Measurements from ENCODE around the gene USP25. TPM values are rescaled to one million over a fixed set of nuclear protein-coding genes. Genes with fewer than 3 reads are reported as not detected.

Gene USP25
- total and polyA plus RNA-seq, 12 donors, result 13.5 to 57.7 (median 45.9) TPM

DNA sequence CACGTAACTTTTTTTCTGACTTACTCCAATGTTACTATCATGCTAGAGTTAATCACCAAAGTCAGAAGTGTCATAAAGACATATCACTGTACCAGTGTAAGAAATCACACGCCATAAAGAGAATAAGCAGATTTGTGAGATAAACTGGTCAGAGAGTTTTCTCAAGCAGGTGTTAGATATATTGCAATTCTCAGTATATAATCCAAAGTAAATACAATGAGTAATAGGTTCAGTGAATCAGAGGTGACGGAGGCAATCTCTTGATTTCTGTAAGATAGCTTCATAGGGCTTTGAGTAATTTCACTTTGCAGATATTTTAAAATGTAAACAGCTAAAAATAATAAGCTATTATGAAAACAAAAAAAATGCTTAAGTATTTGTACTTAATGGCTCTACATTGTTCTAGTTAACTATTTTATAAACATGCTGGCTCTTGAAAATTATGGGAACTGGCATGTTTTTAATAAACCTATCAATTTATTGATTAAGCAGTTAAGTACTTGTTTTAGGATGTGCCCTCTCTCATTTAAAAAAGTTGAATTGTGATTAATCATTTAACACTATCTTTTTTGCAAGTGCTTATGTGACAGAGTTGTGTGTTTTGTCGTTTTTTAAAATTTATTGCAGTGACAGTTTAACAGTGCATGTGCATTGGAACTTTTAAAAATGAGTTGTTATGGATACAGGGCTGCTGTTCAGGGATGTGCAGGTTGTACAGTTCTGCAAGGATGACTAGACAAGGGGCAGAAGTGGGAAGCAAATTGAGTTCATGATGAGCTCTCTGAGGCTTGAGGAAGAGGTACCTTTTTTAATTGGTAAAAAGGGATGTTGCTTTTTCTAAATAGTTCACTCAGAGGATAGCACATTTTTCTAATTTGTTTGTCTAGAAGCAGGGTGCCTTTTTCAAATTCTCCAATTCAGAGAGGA lies 119.1 kb downstream of the USP25 start:
- TF ChIP-seq, protein P1, sequence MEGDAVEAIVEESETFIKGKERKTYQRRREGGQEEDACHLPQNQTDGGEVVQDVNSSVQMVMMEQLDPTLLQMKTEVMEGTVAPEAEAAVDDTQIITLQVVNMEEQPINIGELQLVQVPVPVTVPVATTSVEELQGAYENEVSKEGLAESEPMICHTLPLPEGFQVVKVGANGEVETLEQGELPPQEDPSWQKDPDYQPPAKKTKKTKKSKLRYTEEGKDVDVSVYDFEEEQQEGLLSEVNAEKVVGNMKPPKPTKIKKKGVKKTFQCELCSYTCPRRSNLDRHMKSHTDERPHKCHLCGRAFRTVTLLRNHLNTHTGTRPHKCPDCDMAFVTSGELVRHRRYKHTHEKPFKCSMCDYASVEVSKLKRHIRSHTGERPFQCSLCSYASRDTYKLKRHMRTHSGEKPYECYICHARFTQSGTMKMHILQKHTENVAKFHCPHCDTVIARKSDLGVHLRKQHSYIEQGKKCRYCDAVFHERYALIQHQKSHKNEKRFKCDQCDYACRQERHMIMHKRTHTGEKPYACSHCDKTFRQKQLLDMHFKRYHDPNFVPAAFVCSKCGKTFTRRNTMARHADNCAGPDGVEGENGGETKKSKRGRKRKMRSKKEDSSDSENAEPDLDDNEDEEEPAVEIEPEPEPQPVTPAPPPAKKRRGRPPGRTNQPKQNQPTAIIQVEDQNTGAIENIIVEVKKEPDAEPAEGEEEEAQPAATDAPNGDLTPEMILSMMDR (IDR thresholded peaks at IDR 0.05), result no peak

DNA sequence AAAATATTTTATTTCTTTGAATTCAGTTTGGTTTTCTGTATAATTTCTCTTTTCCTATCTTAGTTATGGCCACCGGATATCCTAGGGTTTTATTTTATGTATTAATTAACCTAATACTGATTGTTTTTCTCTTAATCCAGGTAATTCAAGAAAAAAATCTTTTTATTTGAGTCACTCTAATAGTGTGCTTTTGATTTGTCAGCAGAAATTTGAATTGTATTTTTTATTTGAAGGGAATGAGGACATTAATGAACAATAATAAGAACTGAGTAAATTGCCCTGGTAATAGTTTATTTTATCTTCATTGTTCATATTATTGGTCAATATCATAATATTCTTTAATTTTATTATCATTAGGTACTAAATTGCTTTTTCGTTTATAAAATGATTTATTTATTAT lies 120.1 kb downstream of the USP25 start:
- Histone ChIP-seq H3K27me3 (no peaks in the 10 kb centered on the region), H3K36me3 (peaks cover 0 to 51% (median 0%) of the 10 kb centered on the region in 9 donors)

More for the DNA sequence above, 119.1 kb downstream of the USP25 start:
- Histone ChIP-seq H3K27me3 (no peaks in the 10 kb centered on the region), H3K4me1 (peaks cover 0 to 8% (median 0%) of the 10 kb centered on the region in 9 donors), H3K27ac (no peak overlapping the region), H3K4me3 (no peak overlapping the region), H3K36me3 (peaks cover 0 to 46% (median 0%) of the 10 kb centered on the region in 9 donors), H3K9me3 (no peaks in the 10 kb centered on the region)
- DNase-seq (no peak), ATAC-seq (no peak)
- intact Hi-C loops (cut with DNase I), result no loop called here
- 78 to 93% methylated on average over 4 of the region's 4 CpGs for WGBS, 2 donors

DNA sequence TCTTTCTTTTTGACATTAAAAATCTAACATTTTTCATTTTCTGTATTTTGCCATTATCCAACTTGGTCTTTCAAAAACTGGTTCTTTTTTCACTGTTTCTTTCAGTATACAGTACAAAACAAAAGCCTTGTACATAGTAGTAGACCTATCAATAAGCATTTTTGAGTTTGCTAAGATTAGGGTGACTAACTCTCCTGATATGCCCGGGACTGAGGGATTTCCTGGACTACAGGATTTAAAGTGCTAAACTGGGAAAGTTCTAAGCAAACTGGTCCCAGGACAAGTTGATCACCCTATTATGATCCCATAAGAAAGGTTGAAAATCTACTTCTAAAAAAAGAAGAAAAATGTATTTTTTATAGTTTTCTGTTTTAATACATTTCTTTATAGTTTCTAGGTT lies 120.9 kb downstream of the USP25 start:
- Histone ChIP-seq H3K27me3 (no peaks in the 10 kb centered on the region), H3K9me3 (no peaks in the 10 kb centered on the region), H3K4me1 (peaks cover 0 to 8% (median 0%) of the 10 kb centered on the region in 9 donors), H3K27ac (no peak overlapping the region), H3K4me3 (no peak overlapping the region), H3K36me3 (peaks cover 0 to 58% (median 4%) of the 10 kb centered on the region in 9 donors)
- intact Hi-C loops (cut with DNase I), result no loop called here
- WGBS, 2 donors, result 48 to 62% methylated on average over 1 of the region's 1 CpG
- ATAC-seq (no peak), DNase-seq (no peak)
- TF ChIP-seq, protein P1 (IDR thresholded peaks at IDR 0.05), result no peak

More for the DNA sequence above, 120.1 kb downstream of the USP25 start:
- 97% methylated on average over 2 of the region's 2 CpGs for WGBS, 2 donors
- H3K9me3 ChIP-seq, result no peaks in the 10 kb centered on the region
- H3K4me3 ChIP-seq, result no peak overlapping the region
- H3K27ac ChIP-seq, result no peak overlapping the region
- DNase-seq (no peak), ATAC-seq (no peak)
- intact Hi-C loops (cut with DNase I), result no loop called here
- TF ChIP-seq, protein P1 (IDR thresholded peaks at IDR 0.05), result no peak
- peaks cover 0 to 8% (median 0%) of the 10 kb centered on the region in 9 donors for H3K4me1 ChIP-seq

DNA sequence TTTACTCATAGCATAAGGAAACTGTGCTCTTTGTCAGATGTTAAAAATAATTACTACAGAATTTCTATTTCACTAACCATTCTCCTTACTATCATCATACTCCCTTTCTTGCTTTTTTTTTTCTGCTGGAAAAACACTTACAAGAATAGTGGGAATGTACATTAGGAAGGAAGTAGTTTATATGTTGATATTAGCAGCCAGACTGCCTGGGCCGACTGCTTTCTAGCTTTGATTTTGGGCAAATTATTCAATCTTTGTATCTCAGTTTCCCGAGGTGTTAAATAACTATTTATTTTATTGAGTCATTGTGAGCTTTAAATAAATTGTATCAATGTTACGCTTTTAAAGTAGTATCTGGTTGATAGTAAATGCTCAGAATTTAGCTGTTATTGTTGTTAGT lies 122.4 kb downstream of the USP25 start:
- Histone ChIP-seq H3K36me3 (peaks cover 0 to 62% (median 8%) of the 10 kb centered on the region in 9 donors), H3K4me3 (no peak overlapping the region), H3K4me1 (peaks cover 0 to 8% (median 0%) of the 10 kb centered on the region in 9 donors), H3K27me3 (no peaks in the 10 kb centered on the region), H3K9me3 (no peaks in the 10 kb centered on the region), H3K27ac (no peak overlapping the region)
- WGBS, 2 donors, result 76 to 77% methylated on average over 3 of the region's 3 CpGs
- intact Hi-C loops (cut with DNase I), result no loop called here
- ATAC-seq, result no peak
- DNase-seq, result no peak
- TF ChIP-seq, protein P1 (IDR thresholded peaks at IDR 0.05), result no peak

Data from heart right ventricle (tissue), 16 donors.